Activated naive CD8-positive, alpha-beta T cell treated with anti-CD3 and anti-CD28 coated beads, Interleukin-2, amount 10 ng/mL, durations not matched to agents 7 days and 5 days (primary cell): Measurements from ENCODE around the gene NNT. TPM values are rescaled to one million over a fixed set of nuclear protein-coding genes. Genes with fewer than 3 reads are reported as not detected.
"Not testable (repeated sequence)": the region's sequence is repeated elsewhere in the genome, so short reads cannot be mapped to it uniquely, and the experiment has no call there.

Source experiments
- ATAC-seq: fragments of 150-1000 bp; cut with Tn5 transposase; one replicate; pipeline ENCODE4 v1.10.0; 2021; ENCODE audit warnings: low read depth, moderate library complexity
- POLR2A ChIA-PET: fragments of 350-600 bp; sonication (Branson Sonifier 250); formaldehyde crosslinking; loops from one replicate; lab custom pipeline; 2021; ENCODE audit warnings: antibody characterized with exemption; lab: Charles Lee
- DNase-seq: peaks from one replicate; pipeline ENCODE4 v3.0.0; 2021
- H3K27ac Mint-ChIP-seq: one replicate; pipeline ENCODE4 v1.8.0; 2022; ENCODE audit warnings: mild to moderate bottlenecking, mixed read lengths
- H3K27me3 Mint-ChIP-seq: one replicate; pipeline ENCODE4 v1.8.0; 2022; ENCODE audit warnings: mild to moderate bottlenecking, moderate library complexity, mixed read lengths
- H3K36me3 Mint-ChIP-seq: one replicate; pipeline ENCODE4 v1.8.0; 2021; ENCODE audit warnings: mild to moderate bottlenecking, mixed read lengths
- H3K4me1 Mint-ChIP-seq: one replicate; pipeline ENCODE4 v1.8.0; 2021; ENCODE audit warnings: mixed read lengths
- H3K4me3 Mint-ChIP-seq: one replicate; pipeline ENCODE4 v1.8.0; 2022; ENCODE audit warnings: mild to moderate bottlenecking, moderate library complexity, mixed read lengths
- H3K9me3 Mint-ChIP-seq: one replicate; pipeline ENCODE4 v1.8.0; 2021; ENCODE audit warnings: mixed read lengths
- total RNA-seq, 2 experiments: library from RNA; stranded (reverse); gene quantifications; one replicate each; pipeline ENCODE4 v1.2.3, GENCODE V29; 2021

Gene NNT
- total RNA-seq, 2 experiments from 2014 or later = 97.5 to 108 TPM

- Mint-ChIP-seq H3K27ac (no peak overlapping the region), H3K9me3 (no peaks in the 10 kb centered on the region), H3K4me1 (no peaks in the 10 kb centered on the region), H3K4me3 (no peak overlapping the region), H3K27me3 (peaks cover 10% of the 10 kb centered on the region), H3K36me3 (no peaks in the 10 kb centered on the region)
- POLR2A ChIA-PET = interaction anchor here (0.7 kb wide), 1 partner anchor 417 kb away, joined by 5 read pairs; no protein-coding TSS in a partner anchor
- DNase-seq = no peak
- ATAC-seq = no peak
These were observed 127.9 kb downstream of the NNT start for GRCh38 chr5:43730832-43731342.

- H3K4me1 Mint-ChIP-seq = no peaks in the 10 kb centered on the region
- H3K27me3 Mint-ChIP-seq = peaks cover 10% of the 10 kb centered on the region
- H3K27ac Mint-ChIP-seq = no peak overlapping the region
- H3K9me3 Mint-ChIP-seq = no peaks in the 10 kb centered on the region
- H3K36me3 Mint-ChIP-seq = no peaks in the 10 kb centered on the region
- DNase-seq (no peak), ATAC-seq (no peak)
- POLR2A ChIA-PET = interaction anchor here (0.7 kb wide), 1 partner anchor 418 kb away, joined by 5 read pairs; no protein-coding TSS in a partner anchor
- H3K4me3 Mint-ChIP-seq = no peak overlapping the region
These were observed 128.6 kb downstream of the NNT start for GRCh38 chr5:43731573-43731972.

- H3K4me3 Mint-ChIP-seq, H3K36me3 Mint-ChIP-seq, POLR2A ChIA-PET, H3K4me1 Mint-ChIP-seq, H3K27ac Mint-ChIP-seq, DNase-seq, ATAC-seq, H3K9me3 Mint-ChIP-seq, H3K27me3 Mint-ChIP-seq: not testable (repeated sequence)
These were observed 143.1 kb downstream of the NNT start for GRCh38 chr5:43745923-43746548.

GRCh38 chr5:43750809-43751208 is 147.8 kb downstream of the NNT start:
- Mint-ChIP-seq H3K4me3 (no peak overlapping the region), H3K27me3 (no peaks in the 10 kb centered on the region), H3K4me1 (no peaks in the 10 kb centered on the region), H3K9me3 (peaks cover 3% of the 10 kb centered on the region), H3K36me3 (no peaks in the 10 kb centered on the region), H3K27ac (no peak overlapping the region)
- no peak for ATAC-seq
- POLR2A ChIA-PET = no interaction called here
- DNase-seq = no peak

- H3K4me1 Mint-ChIP-seq = no peaks in the 10 kb centered on the region
- DNase-seq (no peak), ATAC-seq (no peak)
- no peak overlapping the region for H3K4me3 Mint-ChIP-seq
- POLR2A ChIA-PET = no interaction called here
- no peaks in the 10 kb centered on the region for H3K36me3 Mint-ChIP-seq
- no peak overlapping the region for H3K27ac Mint-ChIP-seq
- H3K9me3 Mint-ChIP-seq = peaks cover 7% of the 10 kb centered on the region
- no peaks in the 10 kb centered on the region for H3K27me3 Mint-ChIP-seq
These were observed 150.1 kb downstream of the NNT start for GRCh38 chr5:43753069-43753468.

Other genes with a start within 250 kb of the NNT start
- gene CCL28, start 190.8 kb upstream of the NNT start, total RNA-seq = 10 to 100 TPM; 17.1 to 18.0 TPM
- 10 to 100 TPM; 13.6 to 19.8 TPM for gene TMEM267, start 119.3 kb upstream of the NNT start, total RNA-seq
- 1 to 10 TPM; 9.3 to 9.8 TPM for gene C5orf34, start 88.0 kb upstream of the NNT start, total RNA-seq
- gene PAIP1, start 46.1 kb upstream of the NNT start, total RNA-seq = 10 to 100 TPM; 34.9 to 37.0 TPM